Activated naive CD4-positive, alpha-beta T cell treated with anti-CD3 and anti-CD28 coated beads, Interleukin-2, amount 10 ng/mL, durations not matched to agents 7 days and 5 days (primary cell): Measurements from ENCODE around the gene AKAP1.
"Not testable (repeated sequence)": the region's sequence is repeated elsewhere in the genome, so short reads cannot be mapped to it uniquely, and the experiment has no call there.

Experiments
- CTCF ChIA-PET: fragments of 350-600 bp; sonication (Branson Sonifier 250); formaldehyde crosslinking; loops from one replicate; lab custom pipeline; 2021; ENCODE audit warnings: antibody characterized with exemption; lab: Charles Lee
- DNase-seq: peaks from one replicate; pipeline ENCODE4 v3.0.0-alpha.2; 2020
- H3K27ac Mint-ChIP-seq: one replicate; pipeline ENCODE4 v1.8.0; 2021; ENCODE audit warnings: mild to moderate bottlenecking, moderate library complexity, mixed read lengths
- H3K27me3 Mint-ChIP-seq: one replicate; pipeline ENCODE4 v1.8.0; 2021; ENCODE audit warnings: mild to moderate bottlenecking, mixed read lengths
- H3K36me3 Mint-ChIP-seq: one replicate; pipeline ENCODE4 v1.8.0; 2021; ENCODE audit warnings: mixed read lengths
- H3K4me1 Mint-ChIP-seq: one replicate; pipeline ENCODE4 v1.8.0; 2021; ENCODE audit warnings: mixed read lengths
- H3K4me3 Mint-ChIP-seq: one replicate; pipeline ENCODE4 v1.8.0; 2021; ENCODE audit warnings: mild to moderate bottlenecking, moderate library complexity, mixed read lengths
- H3K9me3 Mint-ChIP-seq: one replicate; pipeline ENCODE4 v1.8.0; 2021; ENCODE audit warnings: mixed read lengths

Gene AKAP1

DNA sequence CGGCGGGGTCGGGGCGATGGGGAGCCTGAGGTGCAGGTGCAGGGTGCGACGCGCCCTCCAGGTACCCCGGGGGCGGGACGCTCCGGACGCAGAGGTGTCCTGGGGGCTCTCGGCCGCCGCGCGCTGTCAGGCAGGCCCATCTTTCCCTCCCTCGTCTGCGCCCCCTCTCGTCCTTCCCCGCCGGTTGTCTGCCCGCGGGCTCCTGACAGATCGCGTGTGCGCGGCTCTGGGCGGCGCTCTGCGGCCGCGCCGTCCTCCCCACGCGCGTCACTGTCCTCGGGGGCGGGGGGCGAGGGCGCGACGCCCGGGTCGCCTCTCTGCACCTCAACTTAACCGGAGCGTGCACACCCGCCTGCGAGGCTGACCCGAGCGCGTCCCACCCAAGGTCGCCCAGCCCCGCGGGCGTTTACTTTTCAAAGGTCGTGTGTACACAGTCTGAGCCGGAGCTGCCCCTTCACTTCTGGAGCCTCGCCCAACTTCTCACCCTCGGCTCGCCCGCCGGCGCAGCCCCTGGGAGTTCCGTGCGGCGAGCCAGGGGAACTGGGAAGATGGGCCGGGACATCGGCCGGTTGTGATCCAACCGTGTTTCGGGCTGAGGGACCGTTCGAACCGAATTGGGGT lies 512 bp downstream of the AKAP1 start:
- peak overlapping the region; percentile 70 for H3K27ac Mint-ChIP-seq
- no peaks in the 10 kb centered on the region for H3K9me3 Mint-ChIP-seq
- DNase-seq: peak; percentile 75
- H3K27me3 Mint-ChIP-seq: no peaks in the 10 kb centered on the region
- H3K4me3 Mint-ChIP-seq: peak overlapping the region; percentile 80
- CTCF ChIA-PET: interaction anchor here (0.9 to 1.5 kb wide), 2 partner anchors 13 to 75 kb away, joined by 3 to 4 read pairs; no protein-coding TSS in a partner anchor
- peaks cover 39% of the 10 kb centered on the region for H3K4me1 Mint-ChIP-seq
- H3K36me3 Mint-ChIP-seq: no peaks in the 10 kb centered on the region

GRCh38 chr17:57086069-57086930 lies 1.3 kb downstream of the AKAP1 start:
- Mint-ChIP-seq H3K27me3 (no peaks in the 10 kb centered on the region), H3K4me1 (peaks cover 39% of the 10 kb centered on the region), H3K4me3 (peak overlapping the region; percentile 80), H3K27ac (peak overlapping the region; percentile 84), H3K9me3 (no peaks in the 10 kb centered on the region), H3K36me3 (no peaks in the 10 kb centered on the region)
- DNase-seq: peak; percentile 51
- CTCF ChIA-PET: interaction anchor here (1.5 kb wide), 1 partner anchor 76 kb away, joined by 4 read pairs; no protein-coding TSS in a partner anchor

GRCh38 chr17:57088298-57088697 lies 3.3 kb downstream of the AKAP1 start:
- H3K27ac Mint-ChIP-seq: no peak overlapping the region
- no peak for DNase-seq
- H3K36me3 Mint-ChIP-seq: no peaks in the 10 kb centered on the region
- H3K9me3 Mint-ChIP-seq: no peaks in the 10 kb centered on the region
- H3K27me3 Mint-ChIP-seq: no peaks in the 10 kb centered on the region
- CTCF ChIA-PET: no interaction called here
- no peak overlapping the region for H3K4me3 Mint-ChIP-seq
- H3K4me1 Mint-ChIP-seq: peaks cover 34% of the 10 kb centered on the region

- no peaks in the 10 kb centered on the region for H3K9me3 Mint-ChIP-seq
- no peak overlapping the region for H3K4me3 Mint-ChIP-seq
- H3K36me3 Mint-ChIP-seq: no peaks in the 10 kb centered on the region
- CTCF ChIA-PET: interaction anchor here (0.6 to 1.0 kb wide), 2 partner anchors 18 to 24 kb away, joined by 3 read pairs; no protein-coding TSS in a partner anchor
- H3K27ac Mint-ChIP-seq: no peak overlapping the region
- DNase-seq: no peak
- H3K27me3 Mint-ChIP-seq: no peaks in the 10 kb centered on the region
- H3K4me1 Mint-ChIP-seq: peaks cover 26% of the 10 kb centered on the region
Measured at GRCh38 chr17:57089391-57089790, 4.3 kb downstream of the AKAP1 start.

- Mint-ChIP-seq H3K27me3 (no peaks in the 10 kb centered on the region), H3K27ac (no peak overlapping the region), H3K4me3 (no peak overlapping the region), H3K36me3 (peaks cover 3% of the 10 kb centered on the region), H3K4me1 (peaks cover 26% of the 10 kb centered on the region), H3K9me3 (no peaks in the 10 kb centered on the region)
- DNase-seq: no peak
- CTCF ChIA-PET: no interaction called here
Measured at GRCh38 chr17:57090560-57091185, 5.6 kb downstream of the AKAP1 start.

DNA sequence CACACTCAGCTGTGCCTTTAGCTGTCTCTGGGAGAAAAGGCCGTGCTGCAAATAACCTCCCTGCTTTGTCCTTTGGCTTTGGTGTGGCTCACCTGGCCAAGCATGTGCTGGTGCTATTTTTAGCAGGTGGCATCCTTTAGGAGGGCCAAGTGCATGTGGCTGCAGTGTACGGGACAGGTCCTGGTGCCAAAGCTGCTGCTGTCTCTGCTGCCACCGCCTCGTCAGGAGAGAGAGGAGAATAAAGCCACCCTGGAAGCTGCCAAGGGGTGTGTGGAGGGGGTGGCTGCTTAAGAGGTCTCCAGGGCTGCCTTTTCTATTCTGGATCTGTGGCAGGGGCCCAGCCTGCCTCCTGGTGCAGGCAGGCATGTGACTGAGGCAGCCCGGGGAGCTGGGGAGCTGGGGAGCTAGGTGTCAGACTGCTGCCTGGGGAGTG lies 6.2 kb downstream of the AKAP1 start:
- Mint-ChIP-seq H3K9me3 (no peaks in the 10 kb centered on the region), H3K27ac (no peak overlapping the region), H3K36me3 (peaks cover 3% of the 10 kb centered on the region), H3K4me3 (no peak overlapping the region), H3K4me1 (peaks cover 24% of the 10 kb centered on the region), H3K27me3 (no peaks in the 10 kb centered on the region)
- DNase-seq: no peak
- CTCF ChIA-PET: no interaction called here

GRCh38 chr17:57092171-57092570 lies 7.1 kb downstream of the AKAP1 start:
- peaks cover 15% of the 10 kb centered on the region for H3K4me1 Mint-ChIP-seq
- no peaks in the 10 kb centered on the region for H3K27me3 Mint-ChIP-seq
- CTCF ChIA-PET: no interaction called here
- peaks cover 3% of the 10 kb centered on the region for H3K36me3 Mint-ChIP-seq
- no peak for DNase-seq
- H3K27ac Mint-ChIP-seq: no peak overlapping the region
- H3K4me3 Mint-ChIP-seq: no peak overlapping the region
- H3K9me3 Mint-ChIP-seq: no peaks in the 10 kb centered on the region

- Mint-ChIP-seq H3K27ac (no peak overlapping the region), H3K36me3 (peaks cover 3% of the 10 kb centered on the region), H3K9me3 (no peaks in the 10 kb centered on the region), H3K4me3 (no peak overlapping the region), H3K27me3 (no peaks in the 10 kb centered on the region), H3K4me1 (peaks cover 9% of the 10 kb centered on the region)
- CTCF ChIA-PET: interaction anchor here (0.9 kb wide), 1 partner anchor 907 kb away, joined by 3 read pairs; no protein-coding TSS in a partner anchor
- no peak for DNase-seq
Measured at GRCh38 chr17:57092779-57093178, 7.7 kb downstream of the AKAP1 start.

- no peak overlapping the region for H3K27ac Mint-ChIP-seq
- H3K36me3 Mint-ChIP-seq: peaks cover 3% of the 10 kb centered on the region
- no peaks in the 10 kb centered on the region for H3K9me3 Mint-ChIP-seq
- CTCF ChIA-PET: interaction anchor here (0.7 kb wide), 1 partner anchor 51 kb away, joined by 3 read pairs; no protein-coding TSS in a partner anchor
- no peak overlapping the region for H3K4me3 Mint-ChIP-seq
- no peaks in the 10 kb centered on the region for H3K27me3 Mint-ChIP-seq
- H3K4me1 Mint-ChIP-seq: peaks cover 5% of the 10 kb centered on the region
- DNase-seq: no peak
Measured at GRCh38 chr17:57096472-57097202, 11.6 kb downstream of the AKAP1 start.

DNA sequence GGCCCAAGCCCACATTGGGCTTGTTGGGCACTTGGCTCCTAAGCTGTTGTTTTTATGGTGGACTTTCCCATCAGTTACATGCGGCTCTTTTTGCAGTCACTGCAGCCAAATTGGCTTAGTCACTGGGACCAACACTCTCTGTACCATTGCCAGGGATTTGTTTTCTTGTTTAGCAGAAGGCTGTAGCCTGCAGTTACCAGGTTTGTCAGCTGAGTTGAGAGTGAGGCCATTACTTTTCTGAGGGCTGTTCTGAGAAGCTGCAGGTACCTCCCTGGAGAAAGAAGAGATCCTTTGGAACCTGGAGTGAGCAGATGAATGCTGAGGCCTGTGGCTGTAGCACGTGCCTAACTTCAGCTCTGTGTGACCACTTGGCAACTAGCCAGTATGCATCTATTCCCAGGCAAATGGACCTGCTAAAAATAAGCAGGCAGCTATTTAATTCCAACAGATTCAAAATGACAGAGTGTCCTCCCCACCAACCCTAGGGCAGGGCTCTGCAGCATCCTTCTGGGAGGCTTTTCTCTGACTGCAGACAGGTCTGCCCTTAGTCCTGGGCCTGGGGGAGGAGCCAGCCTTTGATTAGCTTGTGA lies 12.9 kb downstream of the AKAP1 start:
- Mint-ChIP-seq H3K27ac (no peak overlapping the region), H3K4me1 (peaks cover 15% of the 10 kb centered on the region), H3K36me3 (peaks cover 3% of the 10 kb centered on the region), H3K4me3 (no peak overlapping the region), H3K9me3 (no peaks in the 10 kb centered on the region), H3K27me3 (no peaks in the 10 kb centered on the region)
- DNase-seq: no peak
- CTCF ChIA-PET: interaction anchor here (0.6 to 1.4 kb wide), 3 partner anchors 11 to 35 kb away, joined by 3 to 4 read pairs (median 3); no protein-coding TSS in a partner anchor

GRCh38 chr17:57099165-57099564 lies 14.1 kb downstream of the AKAP1 start:
- Mint-ChIP-seq H3K4me1 (peaks cover 17% of the 10 kb centered on the region), H3K4me3 (no peak overlapping the region), H3K27ac (peak overlapping the region; percentile 55), H3K27me3 (no peaks in the 10 kb centered on the region), H3K36me3 (peaks cover 3% of the 10 kb centered on the region), H3K9me3 (no peaks in the 10 kb centered on the region)
- CTCF ChIA-PET: no interaction called here
- DNase-seq: no peak

DNA sequence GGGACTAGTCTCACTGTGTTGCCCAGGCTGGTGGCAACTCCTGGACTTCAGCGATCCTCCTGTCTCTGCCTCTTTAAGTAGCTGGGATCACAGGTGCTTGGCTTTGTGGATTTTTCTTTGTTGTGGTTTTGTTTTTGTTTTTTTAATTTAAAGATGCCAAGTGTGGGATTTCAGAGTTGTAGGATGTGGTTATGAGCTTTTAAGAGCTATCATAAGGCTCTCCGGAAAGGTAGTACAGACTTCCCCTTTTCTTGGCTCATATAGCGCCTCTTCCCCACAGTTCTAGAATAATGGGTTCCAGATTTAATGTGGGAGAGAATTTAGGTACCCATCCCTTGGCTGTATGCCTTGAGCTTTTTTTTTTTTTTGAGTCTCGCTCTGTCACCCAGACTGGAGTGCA lies 17.1 kb downstream of the AKAP1 start:
- H3K4me1 Mint-ChIP-seq: peaks cover 17% of the 10 kb centered on the region
- no peak for DNase-seq
- peaks cover 2% of the 10 kb centered on the region for H3K36me3 Mint-ChIP-seq
- CTCF ChIA-PET: no interaction called here
- no peak overlapping the region for H3K4me3 Mint-ChIP-seq
- no peaks in the 10 kb centered on the region for H3K9me3 Mint-ChIP-seq
- no peak overlapping the region for H3K27ac Mint-ChIP-seq
- no peaks in the 10 kb centered on the region for H3K27me3 Mint-ChIP-seq

DNA sequence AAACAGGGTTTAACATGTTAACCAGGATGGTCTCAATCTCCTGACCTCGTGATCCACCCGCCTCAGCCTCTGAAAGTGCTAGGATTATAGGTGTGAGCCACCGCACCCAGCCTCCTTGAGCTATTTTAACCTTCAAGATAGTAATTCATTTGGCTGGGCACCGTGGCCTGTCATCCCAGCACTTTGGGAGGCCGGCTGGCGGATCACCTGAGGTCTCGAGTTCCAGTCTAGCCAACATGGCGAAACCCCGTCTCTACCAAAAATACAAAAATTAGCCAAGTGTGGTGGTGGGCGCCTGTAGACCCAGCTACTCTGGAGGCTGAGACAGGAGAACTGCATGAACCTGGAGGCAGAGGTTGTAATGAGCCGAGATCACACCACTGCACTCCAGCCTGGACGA lies 17.6 kb downstream of the AKAP1 start:
- peaks cover 17% of the 10 kb centered on the region for H3K4me1 Mint-ChIP-seq
- H3K27me3 Mint-ChIP-seq, H3K4me3 Mint-ChIP-seq, H3K27ac Mint-ChIP-seq, DNase-seq, H3K36me3 Mint-ChIP-seq, H3K9me3 Mint-ChIP-seq, CTCF ChIA-PET: not testable (repeated sequence)
